SK-N-SH (cell line): ENCODE data around the gene PPP1R10. TPM values are rescaled to one million over a fixed set of nuclear protein-coding genes. Genes with fewer than 3 reads are reported as not detected.

ENCODE experiments used
- CTCF ChIA-PET: fragments of 300-600, 350-600 bp; formaldehyde crosslinking; extraction: SDS; loops from one replicate; lab custom pipeline; 2021; lab: Yijun Ruan, JAX
- POLR2A ChIA-PET: fragments of 350-600 bp; sonication (Branson Sonifier 250); formaldehyde crosslinking; extraction: SDS; loops from one replicate; lab custom pipeline; 2020; ENCODE audit warnings: antibody characterized with exemption, inconsistent platforms; lab: Yijun Ruan, JAX
- DNase-seq: peaks from one replicate; pipeline ENCODE4 v3.0.0; 2012
- H2AFZ ChIP-seq: fragments of 200-600 bp; sonication (generic); 2 replicates; pipeline ENCODE4 v1.8.1; 2016; ENCODE audit warnings: antibody characterized with exemption, mild to moderate bottlenecking, low read depth
- H3F3A ChIP-seq: fragments of 200-600 bp; sonication (generic); replicated peaks from 2 replicates; pipeline ENCODE3; 2016; ENCODE audit warnings: antibody characterized with exemption, mild to moderate bottlenecking; ENCODE audit not compliant: insufficient read depth
- H3K27ac ChIP-seq, 2 experiments: fragments of 200-500 bp in 1 of 2; fragments of 200-600 bp in 1 of 2; sonication (Bioruptor generic) in 1 of 2; sonication (generic), shearing (Covaris generic) in 1 of 2; 2 replicates each; pipeline versions ENCODE4 v1.5.1 to v1.6.1; 2014 to 2016; ENCODE audit warnings: low read depth in 2 of 2, inconsistent platforms in 1 of 2, low read length in 1 of 2, mild to moderate bottlenecking in 1 of 2, mixed read lengths in 1 of 2
- H3K27me3 ChIP-seq: fragments of 200-600 bp; sonication (generic), shearing (Covaris generic); 2 replicates; pipeline ENCODE4 v1.6.1; 2016; ENCODE audit warnings: mixed run types; ENCODE audit not compliant: insufficient read depth
- H3K36me3 ChIP-seq, 2 experiments: fragments of 200-500 bp in 1 of 2; fragments of 200-600 bp in 1 of 2; sonication (Bioruptor generic) in 1 of 2; sonication (generic) in 1 of 2; replicated peaks in 1 of 2; 2 replicates each; pipeline versions ENCODE3 to v1.5.1; 2014 to 2016; ENCODE audit warnings: low read length in 1 of 2, mild to moderate bottlenecking in 1 of 2; ENCODE audit not compliant: insufficient read depth in 2 of 2, control insufficient read depth in 1 of 2
- H3K4me1 ChIP-seq, 2 experiments: fragments of 200-500 bp in 1 of 2; fragments of 200-600 bp in 1 of 2; sonication (Bioruptor generic) in 1 of 2; sonication (generic), shearing (Covaris generic) in 1 of 2; 2 replicates each; pipeline versions ENCODE4 v1.5.1 to v1.6.1; 2014 to 2016; ENCODE audit warnings: low read depth in 1 of 2, low read length in 1 of 2, mixed run types in 1 of 2; ENCODE audit not compliant: insufficient read depth in 2 of 2, control insufficient read depth in 1 of 2
- H3K4me2 ChIP-seq: fragments of 200-600 bp; sonication (generic), shearing (Covaris generic); 2 replicates; pipeline ENCODE4 v1.6.1; 2017; ENCODE audit warnings: mixed run types
- H3K4me3 ChIP-seq, 2 experiments: fragments of 200-500 bp in 1 of 2; fragments of 200-600 bp in 1 of 2; sonication (Bioruptor generic) in 1 of 2; sonication (generic), shearing (Covaris generic) in 1 of 2; 2 replicates each; pipeline versions ENCODE4 v1.5.1 to v1.8.1; 2014 to 2016; ENCODE audit warnings: low read depth in 2 of 2, inconsistent platforms in 1 of 2, low read length in 1 of 2, mild to moderate bottlenecking in 1 of 2, mixed read lengths in 1 of 2, moderate library complexity in 1 of 2
- H3K79me2 ChIP-seq: fragments of 200-600 bp; sonication (generic); 2 replicates; pipeline ENCODE4 v1.8.1; 2017; ENCODE audit warnings: mild to moderate bottlenecking; ENCODE audit not compliant: insufficient read depth
- H3K9ac ChIP-seq: fragments of 200-600 bp; sonication (generic); 2 replicates; pipeline ENCODE4 v1.6.1; 2017; ENCODE audit warnings: mixed run types
- H3K9me2 ChIP-seq: fragments of 200-600 bp; sonication (generic); 2 replicates; pipeline ENCODE4 v1.6.1; 2017; ENCODE audit warnings: mixed run types
- H3K9me3 ChIP-seq: fragments of 200-600 bp; sonication (generic); 2 replicates; pipeline ENCODE4 v1.6.1; 2017; ENCODE audit warnings: mixed run types, mild to moderate bottlenecking, moderate library complexity
- H4K20me1 ChIP-seq: fragments of 200-600 bp; sonication (generic); 2 replicates; pipeline ENCODE4 v1.6.1; 2017; ENCODE audit warnings: mild to moderate bottlenecking, mixed run types; ENCODE audit not compliant: insufficient read depth
- CHD2 ChIP-seq: fragments of 150-350 bp; IDR thresholded peaks from 2 replicates; pipeline ENCODE4 v1.6.1; 2018; ENCODE audit warnings: low read length; ENCODE audit not compliant: partially characterized antibody
- CTCF ChIP-seq: fragments of 200-600 bp; sonication (generic); IDR thresholded peaks from 2 replicates; pipeline ENCODE4 v1.6.1; 2017; ENCODE audit warnings: antibody characterized with exemption, mild to moderate bottlenecking, moderate library complexity
- ELF1 ChIP-seq: IDR thresholded peaks from 2 replicates; pipeline ENCODE4 v1.4.0; 2012
- MAX ChIP-seq: IDR thresholded peaks from 2 replicates; pipeline ENCODE4 v1.4.0; 2012; ENCODE audit warnings: low read depth
- MEF2A ChIP-seq: IDR thresholded peaks from 2 replicates; pipeline ENCODE4 v1.4.0; 2012; ENCODE audit warnings: low read depth, borderline replicate concordance
- MXI1 ChIP-seq: IDR thresholded peaks from 2 replicates; pipeline ENCODE4 v1.6.1; 2012; ENCODE audit warnings: mild to moderate bottlenecking, low read depth, low read length, improper control_type of control experiment
- NRF1 ChIP-seq: IDR thresholded peaks from 2 replicates; pipeline ENCODE4 v1.6.1; 2012; ENCODE audit warnings: low read depth, mild to moderate bottlenecking, low read length
- PBX3 ChIP-seq: IDR thresholded peaks from 2 replicates; pipeline ENCODE4; 2012
- POLR2AphosphoS5 ChIP-seq: IDR thresholded peaks from 2 replicates; pipeline ENCODE4 v1.6.1; 2012; ENCODE audit warnings: low read depth, low read length
- RFX5 ChIP-seq: IDR thresholded peaks from 2 replicates; pipeline ENCODE4 v1.6.1; 2012; ENCODE audit warnings: mild to moderate bottlenecking, improper control_type of control experiment, low read length
- SMC3 ChIP-seq: IDR thresholded peaks from 2 replicates; pipeline ENCODE4 v1.6.1; 2012; ENCODE audit warnings: low read depth, low read length, improper control_type of control experiment
- TEAD4 ChIP-seq: IDR thresholded peaks from 2 replicates; pipeline ENCODE4 v1.4.0; 2012; ENCODE audit warnings: mild to moderate bottlenecking, borderline replicate concordance; ENCODE audit not compliant: insufficient read depth
- ZBTB33 ChIP-seq: IDR thresholded peaks from 2 replicates; pipeline ENCODE4 v1.4.0; 2012; ENCODE audit warnings: low read depth, borderline replicate concordance
- WGBS: methylation state at CpG from one replicate; pipeline ENCODE4 v1.1.6; 2017; ENCODE audit warnings: low lambda C conversion rate; 5-methylcytosine and 5-hydroxymethylcytosine counted together
- polyA plus RNA-seq, 3 experiments: library from polyadenylated mRNA; depleted of rRNA; stranded (reverse); fragments of >200 nt; gene quantifications; 2 replicates each; pipeline ENCODE4 v1.2.3, GENCODE V29; 2012

PPP1R10 gene
- polyA plus RNA-seq, 1 of the 3 experiments (the other 2 are of a cell fraction), result 16.8 TPM

GRCh38 chr6:30603961-30604360, 13.1 kb downstream of the PPP1R10 start:
- 90% methylated on average over 13 of the region's 13 CpGs for WGBS
- CTCF ChIA-PET, result interaction anchor here (0.9 to 1.9 kb wide), 3 partner anchors 9 to 63 kb away, joined by 3 to 5 read pairs (median 4); no protein-coding TSS in a partner anchor
- Histone ChIP-seq H3K9me3 (no peaks in the 10 kb centered on the region), H3K9me2 (no peaks in the 10 kb centered on the region), H2AFZ (no peak overlapping the region), H3K9ac (no peak overlapping the region), H3K4me1 (no peaks in the 10 kb centered on the region), H3K36me3 (peaks cover 62 to 82% of the 10 kb centered on the region in 2 experiments), H3K4me3 (no peak overlapping the region), H4K20me1 (no peaks in the 10 kb centered on the region), H3K27ac (no peak overlapping the region), H3K27me3 (no peaks in the 10 kb centered on the region), H3K4me2 (no peak overlapping the region), H3K79me2 (peaks cover 7% of the 10 kb centered on the region; the same call in 1 of the 2 replicates), H3F3A (peaks cover 42% of the 10 kb centered on the region)
- POLR2A ChIA-PET, result interaction anchor here (1.3 kb wide), 1 partner anchor 9 kb away, joined by 4 read pairs; no protein-coding TSS in a partner anchor
- TF ChIP-seq NRF1 (no peak), TEAD4 (no peak)
- DNase-seq, result no peak

DNA sequence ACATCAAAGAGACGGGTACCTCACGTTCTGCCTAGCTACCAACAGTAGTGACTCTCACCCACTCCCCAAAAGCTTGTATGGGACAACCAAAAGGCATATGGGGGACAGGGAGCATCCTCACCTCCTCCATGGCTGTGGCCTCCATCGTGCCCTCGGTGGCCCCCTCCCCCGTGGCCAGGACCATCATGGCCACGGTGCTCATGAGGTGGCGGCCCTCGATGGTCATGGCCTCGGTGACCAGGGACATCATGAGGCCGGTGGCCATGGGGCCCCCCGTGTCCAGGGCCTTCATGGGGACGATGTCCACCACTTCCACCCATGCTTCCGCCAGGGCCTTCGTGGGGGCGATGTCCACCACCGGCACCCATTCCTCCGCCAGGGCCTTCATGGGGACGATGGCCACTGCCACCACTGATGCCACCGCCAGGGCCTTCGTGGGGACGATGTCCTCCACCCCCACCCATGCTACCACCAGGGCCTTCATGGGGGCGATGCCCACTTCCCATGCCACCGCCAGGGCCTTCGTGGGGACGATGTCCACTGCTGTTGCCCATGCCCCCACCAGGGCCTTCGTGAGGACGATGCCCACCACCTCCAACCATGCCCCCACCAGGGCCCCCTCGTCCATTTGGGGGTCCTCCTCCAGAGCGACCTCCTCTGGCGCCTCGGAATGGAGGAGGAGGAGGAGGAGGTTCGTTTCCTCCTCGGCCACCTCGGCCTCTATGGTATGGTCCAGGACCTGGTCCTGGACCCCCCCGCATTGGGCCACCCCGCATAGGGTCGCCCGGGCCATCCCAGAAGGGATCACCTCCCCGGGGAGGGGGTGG, 15.0 kb downstream of the PPP1R10 start:
- Histone ChIP-seq H3K9ac (no peak overlapping the region), H3K4me1 (no peaks in the 10 kb centered on the region), H3K9me3 (no peaks in the 10 kb centered on the region), H2AFZ (no peak overlapping the region), H3K27me3 (no peaks in the 10 kb centered on the region), H3K79me2 (no peaks in the 10 kb centered on the region), H3K4me3 (no peak overlapping the region), H3K4me2 (no peak overlapping the region), H4K20me1 (no peaks in the 10 kb centered on the region), H3K9me2 (no peaks in the 10 kb centered on the region), H3K27ac (no peak overlapping the region), H3F3A (peaks cover 37% of the 10 kb centered on the region), H3K36me3 (peaks cover 45 to 67% of the 10 kb centered on the region in 2 experiments)
- WGBS, result 97% methylated on average over 17 of the region's 39 CpGs
- POLR2A ChIA-PET, result interaction anchor here (1.2 to 1.6 kb wide), 3 partner anchors 9 to 15 kb away, joined by 3 to 18 read pairs (median 3); no protein-coding TSS in a partner anchor
- peak; percentile 33 for DNase-seq
- TF ChIP-seq POLR2AphosphoS5, result peak; percentile 28; the same call in 1 of the 2 replicates
- no peak for TF ChIP-seq MXI1
- CTCF ChIA-PET, result interaction anchor here (1.6 to 9.9 kb wide), 3 partner anchors 8 to 58 kb away, joined by 7 to 118 read pairs (median 18); no protein-coding TSS in a partner anchor

- Histone ChIP-seq H3K4me3 (no peak overlapping the region), H3K36me3 (peaks cover 39 to 61% of the 10 kb centered on the region in 2 experiments), H3K4me1 (no peaks in the 10 kb centered on the region), H3F3A (peaks cover 35% of the 10 kb centered on the region), H3K9me2 (no peaks in the 10 kb centered on the region), H4K20me1 (no peaks in the 10 kb centered on the region), H3K4me2 (no peak overlapping the region), H3K9ac (no peak overlapping the region), H3K27me3 (no peaks in the 10 kb centered on the region), H3K27ac (no peak overlapping the region), H2AFZ (no peak overlapping the region), H3K9me3 (no peaks in the 10 kb centered on the region), H3K79me2 (no peaks in the 10 kb centered on the region)
- CTCF ChIA-PET, result interaction anchor here (1.6 to 9.9 kb wide), 3 partner anchors 9 to 57 kb away, joined by 7 to 118 read pairs (median 18); no protein-coding TSS in a partner anchor
- 90% methylated on average over 6 of the region's 6 CpGs for WGBS
- no peak for DNase-seq
- POLR2A ChIA-PET, result interaction anchor here (1.2 to 2.4 kb wide), 5 partner anchors 8 to 14 kb away, joined by 3 to 18 read pairs (median 6); no protein-coding TSS in a partner anchor
- TF ChIP-seq SMC3 (no peak), MXI1 (no peak), CTCF (no peak), MAX (no peak), ELF1 (no peak), TEAD4 (no peak), MEF2A (no peak), CHD2 (no peak), ZBTB33 (no peak), PBX3 (no peak), RFX5 (no peak)
Observed at GRCh38 chr6:30601436-30601814, 15.6 kb downstream of the PPP1R10 start.
